ENCODE data around the gene UBAC1. TPM values are rescaled to one million over a fixed set of nuclear protein-coding genes. Genes with fewer than 3 reads are reported as not detected.
"Not testable (repeated sequence)": the region's sequence is repeated elsewhere in the genome, so short reads cannot be mapped to it uniquely, and the experiment has no call there.

The UBAC1 gene
- total RNA-seq, 6 experiments from 2014 or later, result 15.2 to 27.0 (median 16.5) TPM

DNA sequence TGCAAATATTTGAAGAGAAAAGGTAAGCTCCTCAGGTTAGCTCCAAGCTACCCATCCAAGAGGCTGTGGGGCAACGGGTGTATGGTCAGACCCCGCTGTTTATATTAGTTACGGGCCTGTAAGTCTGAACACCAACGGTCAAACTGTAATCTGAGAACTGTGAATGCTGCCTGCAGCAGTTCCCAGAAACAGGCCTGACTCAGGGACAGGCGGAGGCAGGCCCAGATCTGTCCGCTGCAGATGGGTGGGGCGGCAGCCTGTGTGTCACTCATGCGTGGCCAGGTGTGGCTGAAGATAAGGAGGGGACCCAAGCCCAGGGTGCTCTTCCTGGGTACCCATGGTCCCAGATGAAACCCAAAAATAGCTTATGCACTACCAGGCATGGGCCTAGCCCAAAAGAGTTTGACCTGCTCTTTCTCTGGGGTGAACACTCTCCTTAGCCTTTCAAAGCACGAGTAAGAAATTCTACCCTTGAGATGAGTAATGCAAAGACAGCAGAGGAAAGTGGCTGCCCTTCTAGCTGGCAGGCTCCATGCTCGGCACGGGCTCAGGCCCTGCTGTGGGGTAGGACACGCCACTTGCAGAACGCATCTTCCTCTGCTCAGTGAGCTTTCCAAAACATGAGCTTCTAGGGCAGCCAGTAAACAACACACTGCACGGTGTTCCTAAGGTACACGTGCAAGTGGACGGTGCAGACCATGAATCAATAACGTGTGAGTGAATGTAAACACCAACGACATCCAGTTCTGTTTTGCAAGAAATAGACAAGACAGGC lies 9.1 kb downstream of the UBAC1 start:
- Histone ChIP-seq H3K4me3 (no peak overlapping the region), H3K9me3 (no peaks in the 10 kb centered on the region), H3K36me3 (peaks cover 0 to 28% (median 5%) of the 10 kb centered on the region in 4 donors), H3K4me1 (peaks cover 0 to 13% (median 0%) of the 10 kb centered on the region in 4 donors), H3K27ac (peak overlapping the region in 1 of 3 donors; percentile 17), H3K27me3 (no peaks in the 10 kb centered on the region)
- TF ChIP-seq, protein P1, sequence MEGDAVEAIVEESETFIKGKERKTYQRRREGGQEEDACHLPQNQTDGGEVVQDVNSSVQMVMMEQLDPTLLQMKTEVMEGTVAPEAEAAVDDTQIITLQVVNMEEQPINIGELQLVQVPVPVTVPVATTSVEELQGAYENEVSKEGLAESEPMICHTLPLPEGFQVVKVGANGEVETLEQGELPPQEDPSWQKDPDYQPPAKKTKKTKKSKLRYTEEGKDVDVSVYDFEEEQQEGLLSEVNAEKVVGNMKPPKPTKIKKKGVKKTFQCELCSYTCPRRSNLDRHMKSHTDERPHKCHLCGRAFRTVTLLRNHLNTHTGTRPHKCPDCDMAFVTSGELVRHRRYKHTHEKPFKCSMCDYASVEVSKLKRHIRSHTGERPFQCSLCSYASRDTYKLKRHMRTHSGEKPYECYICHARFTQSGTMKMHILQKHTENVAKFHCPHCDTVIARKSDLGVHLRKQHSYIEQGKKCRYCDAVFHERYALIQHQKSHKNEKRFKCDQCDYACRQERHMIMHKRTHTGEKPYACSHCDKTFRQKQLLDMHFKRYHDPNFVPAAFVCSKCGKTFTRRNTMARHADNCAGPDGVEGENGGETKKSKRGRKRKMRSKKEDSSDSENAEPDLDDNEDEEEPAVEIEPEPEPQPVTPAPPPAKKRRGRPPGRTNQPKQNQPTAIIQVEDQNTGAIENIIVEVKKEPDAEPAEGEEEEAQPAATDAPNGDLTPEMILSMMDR (IDR thresholded peaks at IDR 0.05), result no peak
- no peak for TF ChIP-seq POLR2A (IDR thresholded peaks at IDR 0.05)
- peak; percentile 62 to 91 (median 84) for ATAC-seq
- 69% methylated on average over 10 of the region's 18 CpGs for WGBS (ENCODE audit: insufficient coverage, low coverage, low lambda C conversion rate, missing lambda C conversion rate)
- intact Hi-C loops (cut with DNase I), result loop anchor here in 1 of 2 donors (10.0 kb wide), 1 partner anchor 47 kb away; the partner anchor contains the start of gene CAMSAP1
- DNase-seq, result no peak

DNA sequence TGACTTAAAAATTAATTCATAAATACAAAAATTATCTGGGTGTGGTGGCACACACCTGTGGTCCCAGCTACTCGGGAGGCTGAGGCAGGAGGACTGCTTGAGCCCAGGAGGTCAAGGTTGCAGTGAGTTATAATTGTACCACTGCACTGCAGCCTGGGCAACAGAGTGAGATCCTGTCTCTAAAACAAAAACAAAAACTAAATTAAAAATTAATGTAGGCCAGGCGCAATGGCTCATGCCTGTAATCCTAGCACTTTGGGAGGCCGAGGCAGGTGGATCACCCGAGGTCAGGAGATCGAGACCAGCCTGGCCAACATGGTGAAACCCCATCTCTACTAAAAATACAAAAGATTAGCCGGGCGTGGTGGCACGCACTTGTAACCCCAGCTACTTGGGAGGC lies 9.9 kb downstream of the UBAC1 start:
- H3K4me3 ChIP-seq, H3K9me3 ChIP-seq, ATAC-seq, DNase-seq, H3K27ac ChIP-seq, H3K27me3 ChIP-seq: not testable (repeated sequence)
- Histone ChIP-seq H3K4me1 (peaks cover 0 to 13% (median 0%) of the 10 kb centered on the region in 4 donors), H3K36me3 (peaks cover 0 to 36% (median 8%) of the 10 kb centered on the region in 4 donors)
- intact Hi-C loops (cut with DNase I), result loop anchor here in 1 of 2 donors (10.0 kb wide), 1 partner anchor 47 kb away; the partner anchor contains the start of gene CAMSAP1
- WGBS (ENCODE audit: insufficient coverage, low coverage, low lambda C conversion rate, missing lambda C conversion rate), result 94% methylated on average over 8 of the region's 8 CpGs

DNA sequence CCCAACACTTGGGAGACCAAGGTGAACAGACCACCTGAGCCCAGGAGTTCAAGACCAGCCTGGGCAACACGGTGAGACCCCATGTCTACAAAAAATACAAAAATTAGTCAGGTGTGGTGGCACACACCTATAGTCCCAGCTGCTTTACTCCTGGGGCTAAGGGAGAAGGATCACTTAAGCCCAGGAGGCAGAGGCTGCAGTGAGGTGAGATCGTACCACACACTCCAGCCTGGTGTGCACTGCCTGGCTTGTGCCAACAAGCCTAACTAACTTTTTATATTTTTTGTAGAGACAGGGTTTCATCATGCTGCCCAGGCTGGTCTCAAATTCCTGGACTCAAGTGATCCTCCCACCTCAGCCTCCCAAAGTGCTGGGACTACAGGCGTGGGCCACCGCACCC lies 10.3 kb downstream of the UBAC1 start:
- not testable (repeated sequence) for H3K27ac ChIP-seq, H3K27me3 ChIP-seq, DNase-seq, H3K9me3 ChIP-seq, ATAC-seq, H3K4me3 ChIP-seq
- Histone ChIP-seq H3K4me1 (peaks cover 0 to 13% (median 0%) of the 10 kb centered on the region in 4 donors), H3K36me3 (peaks cover 0 to 41% (median 10%) of the 10 kb centered on the region in 4 donors)
- WGBS (ENCODE audit: insufficient coverage, low coverage, low lambda C conversion rate, missing lambda C conversion rate), result 87% methylated on average over 3 of the region's 4 CpGs
- intact Hi-C loops (cut with DNase I), result loop anchor here in 1 of 2 donors (10.0 kb wide), 1 partner anchor 46 kb away; the partner anchor contains the start of gene CAMSAP1

DNA sequence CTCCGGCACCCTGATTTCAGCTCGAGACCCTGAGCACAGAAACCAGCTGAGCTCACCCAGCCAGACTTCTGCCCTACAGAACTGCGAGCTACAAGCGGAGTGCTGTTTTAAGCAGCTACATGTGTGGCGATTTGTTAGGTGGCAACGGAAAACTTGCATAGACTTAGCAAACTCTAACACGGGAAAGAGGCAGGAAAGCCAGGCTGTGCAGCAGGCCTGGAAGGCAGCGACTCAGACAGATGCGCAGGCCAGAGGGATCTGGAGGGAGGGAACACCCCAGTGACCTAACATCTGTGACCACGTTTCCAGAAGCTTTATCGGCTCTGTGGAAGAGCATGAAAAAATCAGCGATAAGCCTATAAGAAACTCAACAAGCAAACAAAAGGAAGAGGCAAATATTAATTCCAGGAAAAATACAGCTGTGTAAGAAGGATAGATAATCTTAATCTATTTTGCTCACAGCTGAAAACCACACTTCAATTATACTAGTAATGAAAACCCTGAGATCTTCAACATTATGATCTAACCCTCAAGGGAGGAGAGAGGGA lies 11.0 kb downstream of the UBAC1 start:
- intact Hi-C loops (cut with DNase I), result loop anchor here in 1 of 2 donors (10.0 kb wide), 1 partner anchor 45 kb away; the partner anchor contains the start of gene CAMSAP1
- no peak overlapping the region for H3K4me3 ChIP-seq
- H3K9me3 ChIP-seq, result no peaks in the 10 kb centered on the region
- WGBS (ENCODE audit: insufficient coverage, low coverage, low lambda C conversion rate, missing lambda C conversion rate), result 93% methylated on average over 5 of the region's 12 CpGs
- peaks cover 0 to 13% (median 0%) of the 10 kb centered on the region in 4 donors for H3K4me1 ChIP-seq
- TF ChIP-seq POLR2A (IDR thresholded peaks at IDR 0.05), result no peak
- TF ChIP-seq, protein P1 (IDR thresholded peaks at IDR 0.05), result no peak
- DNase-seq (no peak), ATAC-seq (no peak)
- no peak overlapping the region for H3K27ac ChIP-seq
- H3K27me3 ChIP-seq, result no peaks in the 10 kb centered on the region
- peaks cover 0 to 47% (median 15%) of the 10 kb centered on the region in 4 donors for H3K36me3 ChIP-seq

DNA sequence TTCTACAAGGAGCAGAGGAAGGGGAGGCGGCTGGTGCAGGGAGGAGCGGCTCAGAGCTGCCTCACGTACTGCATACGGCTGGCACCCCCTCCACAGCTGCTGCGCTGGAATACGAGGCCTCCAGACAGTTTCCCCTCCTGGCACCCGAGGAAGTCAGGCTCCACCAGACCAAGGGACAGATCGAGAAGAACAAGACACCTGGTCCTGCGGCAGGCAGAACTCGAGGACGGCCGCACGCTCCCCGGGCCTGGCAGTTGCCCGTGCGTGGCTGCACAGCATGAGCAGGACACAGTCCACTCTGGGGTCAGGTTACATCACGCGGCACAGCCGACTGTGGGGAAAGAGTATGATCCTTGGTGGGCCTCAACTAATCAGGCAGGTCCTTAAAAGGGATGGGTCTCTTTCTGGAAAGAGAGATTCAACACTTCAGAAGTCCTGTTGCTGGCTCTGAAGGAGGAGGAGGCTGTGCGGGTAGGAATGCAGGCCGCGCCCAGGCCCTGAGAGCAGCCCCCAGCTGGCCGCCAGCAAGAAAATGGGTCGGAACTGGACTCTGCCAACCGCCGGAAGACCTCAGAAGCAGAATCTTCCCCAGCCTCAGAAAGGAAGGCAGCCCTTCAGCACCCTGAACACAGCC lies 11.6 kb downstream of the UBAC1 start:
- H3K36me3 ChIP-seq, result peaks cover 0 to 50% (median 18%) of the 10 kb centered on the region in 4 donors
- H3K27ac ChIP-seq, result no peak overlapping the region
- peaks cover 0 to 13% (median 0%) of the 10 kb centered on the region in 4 donors for H3K4me1 ChIP-seq
- DNase-seq, result no peak
- ATAC-seq, result no peak
- no peaks in the 10 kb centered on the region for H3K9me3 ChIP-seq
- no peak overlapping the region for H3K4me3 ChIP-seq
- H3K27me3 ChIP-seq, result no peaks in the 10 kb centered on the region
- no CpG with 5 or more reads among the region's 26 CpGs for WGBS (ENCODE audit: insufficient coverage, low coverage, low lambda C conversion rate, missing lambda C conversion rate)
- TF ChIP-seq, protein P1 (IDR thresholded peaks at IDR 0.05), result no peak
- no peak for TF ChIP-seq POLR2A (IDR thresholded peaks at IDR 0.05)
- intact Hi-C loops (cut with DNase I), result loop anchor here in 1 of 2 donors (10.0 kb wide), 1 partner anchor 45 kb away; the partner anchor contains the start of gene CAMSAP1
